Glutamatergic neuron (in vitro differentiated cells): ENCODE data around the gene EYS. TPM values are rescaled to one million over a fixed set of nuclear protein-coding genes. Genes with fewer than 3 reads are reported as not detected.

Experiments
- DNase-seq: peaks from one replicate; pipeline ENCODE4 v3.0.0; 2022
- H3K27ac Mint-ChIP-seq: one replicate; pipeline ENCODE4 v1.8.0; 2020; ENCODE audit warnings: mild to moderate bottlenecking, mixed read lengths, inconsistent platforms; ENCODE audit not compliant: unreplicated experiment
- H3K27me3 Mint-ChIP-seq: one replicate; pipeline ENCODE4 v1.8.0; 2020; ENCODE audit warnings: mild to moderate bottlenecking, moderate library complexity, mixed read lengths, inconsistent platforms; ENCODE audit not compliant: unreplicated experiment
- H3K36me3 Mint-ChIP-seq: one replicate; pipeline ENCODE4 v1.8.0; 2020; ENCODE audit warnings: mild to moderate bottlenecking, mixed read lengths, inconsistent platforms; ENCODE audit not compliant: unreplicated experiment
- H3K4me1 Mint-ChIP-seq: one replicate; pipeline ENCODE4 v1.8.0; 2020; ENCODE audit warnings: mild to moderate bottlenecking, low read depth, mixed read lengths, inconsistent platforms; ENCODE audit not compliant: unreplicated experiment
- H3K4me3 Mint-ChIP-seq: one replicate; pipeline ENCODE4 v1.8.0; 2020; ENCODE audit warnings: mild to moderate bottlenecking, mixed read lengths, inconsistent platforms; ENCODE audit not compliant: unreplicated experiment
- H3K9me3 Mint-ChIP-seq: one replicate; pipeline ENCODE4 v1.8.0; 2020; ENCODE audit warnings: mild to moderate bottlenecking, moderate library complexity, mixed read lengths, inconsistent platforms; ENCODE audit not compliant: unreplicated experiment
- total RNA-seq: library from RNA; stranded (reverse); fragmentation: NEBNext Ultra II Directional; extraction: Animal tissue kit (Norgen Biotek cat#: 25700); gene quantifications from one replicate; pipeline ENCODE4 v1.2.1, GENCODE V29; 2021; ENCODE audit not compliant: unreplicated experiment
- TF ChIP-seq, protein P1 (sequence below): fragments of 200-600 bp; sonication (generic); IDR thresholded peaks from one replicate; pipeline ENCODE4 v1.5.0; 2021; ENCODE audit not compliant: partially characterized antibody, unreplicated experiment

EYS gene
- total RNA-seq, 1 donor from 2014 or later = 13.2 TPM

DNA sequence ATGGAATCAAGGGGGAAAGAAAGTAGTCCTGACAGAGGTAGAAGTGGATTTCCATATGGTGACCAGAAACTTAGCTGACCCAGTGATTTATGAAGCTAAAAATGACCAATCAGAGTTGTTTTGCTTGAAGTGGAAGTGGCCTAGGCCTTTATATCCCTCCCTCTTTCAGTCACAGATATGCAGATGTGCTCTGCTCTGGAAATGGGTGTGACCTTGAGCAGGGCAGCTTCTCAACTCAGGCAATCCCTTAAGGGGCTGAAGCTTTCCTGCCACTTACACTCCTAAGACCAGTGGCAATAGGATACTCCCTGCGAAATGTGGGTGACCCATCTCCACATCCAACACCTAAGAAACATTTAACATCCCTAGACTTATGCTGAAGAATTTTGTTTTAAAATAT, 256.6 kb downstream of the EYS start:
- no peak overlapping the region for H3K4me3 Mint-ChIP-seq
- no peak for DNase-seq
- no peaks in the 10 kb centered on the region for H3K9me3 Mint-ChIP-seq
- H3K4me1 Mint-ChIP-seq = peaks cover 13% of the 10 kb centered on the region
- TF ChIP-seq, protein P1, sequence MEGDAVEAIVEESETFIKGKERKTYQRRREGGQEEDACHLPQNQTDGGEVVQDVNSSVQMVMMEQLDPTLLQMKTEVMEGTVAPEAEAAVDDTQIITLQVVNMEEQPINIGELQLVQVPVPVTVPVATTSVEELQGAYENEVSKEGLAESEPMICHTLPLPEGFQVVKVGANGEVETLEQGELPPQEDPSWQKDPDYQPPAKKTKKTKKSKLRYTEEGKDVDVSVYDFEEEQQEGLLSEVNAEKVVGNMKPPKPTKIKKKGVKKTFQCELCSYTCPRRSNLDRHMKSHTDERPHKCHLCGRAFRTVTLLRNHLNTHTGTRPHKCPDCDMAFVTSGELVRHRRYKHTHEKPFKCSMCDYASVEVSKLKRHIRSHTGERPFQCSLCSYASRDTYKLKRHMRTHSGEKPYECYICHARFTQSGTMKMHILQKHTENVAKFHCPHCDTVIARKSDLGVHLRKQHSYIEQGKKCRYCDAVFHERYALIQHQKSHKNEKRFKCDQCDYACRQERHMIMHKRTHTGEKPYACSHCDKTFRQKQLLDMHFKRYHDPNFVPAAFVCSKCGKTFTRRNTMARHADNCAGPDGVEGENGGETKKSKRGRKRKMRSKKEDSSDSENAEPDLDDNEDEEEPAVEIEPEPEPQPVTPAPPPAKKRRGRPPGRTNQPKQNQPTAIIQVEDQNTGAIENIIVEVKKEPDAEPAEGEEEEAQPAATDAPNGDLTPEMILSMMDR = no peak
- no peaks in the 10 kb centered on the region for H3K36me3 Mint-ChIP-seq
- no peaks in the 10 kb centered on the region for H3K27me3 Mint-ChIP-seq
- no peak overlapping the region for H3K27ac Mint-ChIP-seq

DNA sequence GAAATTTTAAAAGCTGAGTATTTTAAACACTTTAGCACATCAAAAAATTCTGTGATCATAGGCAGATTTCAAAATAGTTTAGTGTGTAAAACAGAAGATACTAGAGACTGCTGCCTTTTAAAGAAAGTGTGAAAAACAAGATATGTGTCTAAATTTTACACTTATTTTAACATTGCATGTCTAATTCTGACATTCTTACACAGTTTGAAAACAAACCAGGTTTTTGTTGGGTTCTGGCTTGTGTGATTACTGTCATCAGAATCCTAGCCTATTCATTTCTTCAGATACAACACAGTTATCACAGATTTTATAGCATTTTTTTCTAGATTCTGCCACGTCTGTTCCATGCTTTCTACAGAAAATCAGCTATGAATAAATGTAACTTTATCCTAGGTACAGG, 257.1 kb downstream of the EYS start:
- Mint-ChIP-seq H3K36me3 (no peaks in the 10 kb centered on the region), H3K9me3 (no peaks in the 10 kb centered on the region), H3K4me1 (peaks cover 13% of the 10 kb centered on the region), H3K27ac (no peak overlapping the region), H3K27me3 (no peaks in the 10 kb centered on the region), H3K4me3 (no peak overlapping the region)
- no peak for DNase-seq
- TF ChIP-seq, protein P1 = no peak

DNA sequence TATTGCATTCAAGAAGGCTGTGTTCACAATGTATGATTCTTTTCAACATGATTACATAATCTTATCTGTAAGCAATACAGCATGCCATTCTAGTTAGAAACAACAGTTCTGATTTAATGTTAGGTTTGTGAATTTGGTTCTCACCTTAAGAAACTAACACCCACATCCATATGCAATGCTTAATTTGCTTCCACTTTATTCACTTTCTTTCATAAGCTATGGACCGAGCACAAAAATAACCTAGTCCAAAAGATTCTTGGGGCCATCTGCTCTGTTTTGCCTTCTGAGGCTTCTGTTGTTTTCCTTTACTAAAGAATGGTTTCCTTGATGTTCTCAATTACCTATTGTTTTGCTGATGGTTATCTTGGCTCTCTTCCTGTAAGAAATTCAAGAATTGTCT, 258.2 kb downstream of the EYS start:
- H3K27ac Mint-ChIP-seq = peak overlapping the region; percentile 11
- no peaks in the 10 kb centered on the region for H3K27me3 Mint-ChIP-seq
- peaks cover 13% of the 10 kb centered on the region for H3K4me1 Mint-ChIP-seq
- TF ChIP-seq, protein P1 = no peak
- no peaks in the 10 kb centered on the region for H3K9me3 Mint-ChIP-seq
- H3K4me3 Mint-ChIP-seq = no peak overlapping the region
- DNase-seq = no peak
- no peaks in the 10 kb centered on the region for H3K36me3 Mint-ChIP-seq

DNA sequence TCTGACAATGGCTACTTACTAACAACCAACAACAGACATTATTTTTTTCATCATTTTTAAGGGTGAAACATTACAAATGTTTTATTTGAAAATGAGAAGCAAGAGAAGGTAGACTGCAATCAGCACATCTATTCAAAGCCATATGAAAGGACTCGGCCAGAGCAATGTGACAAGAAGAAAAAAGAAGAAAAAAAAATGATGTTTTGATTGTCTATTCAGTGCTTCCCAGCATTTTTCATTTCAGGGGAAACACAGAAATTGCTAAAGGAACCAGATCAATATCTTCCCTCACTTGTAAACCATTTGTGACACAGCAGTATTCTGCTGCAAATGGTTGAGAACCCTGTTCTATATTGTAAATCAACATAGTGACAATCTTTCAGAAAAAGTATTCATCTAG, 270.7 kb downstream of the EYS start:
- H3K4me3 Mint-ChIP-seq = no peak overlapping the region
- H3K27ac Mint-ChIP-seq = no peak overlapping the region
- no peak for DNase-seq
- H3K36me3 Mint-ChIP-seq = no peaks in the 10 kb centered on the region
- H3K9me3 Mint-ChIP-seq = no peaks in the 10 kb centered on the region
- no peaks in the 10 kb centered on the region for H3K27me3 Mint-ChIP-seq
- H3K4me1 Mint-ChIP-seq = peaks cover 2% of the 10 kb centered on the region
- TF ChIP-seq, protein P1 = no peak

DNA sequence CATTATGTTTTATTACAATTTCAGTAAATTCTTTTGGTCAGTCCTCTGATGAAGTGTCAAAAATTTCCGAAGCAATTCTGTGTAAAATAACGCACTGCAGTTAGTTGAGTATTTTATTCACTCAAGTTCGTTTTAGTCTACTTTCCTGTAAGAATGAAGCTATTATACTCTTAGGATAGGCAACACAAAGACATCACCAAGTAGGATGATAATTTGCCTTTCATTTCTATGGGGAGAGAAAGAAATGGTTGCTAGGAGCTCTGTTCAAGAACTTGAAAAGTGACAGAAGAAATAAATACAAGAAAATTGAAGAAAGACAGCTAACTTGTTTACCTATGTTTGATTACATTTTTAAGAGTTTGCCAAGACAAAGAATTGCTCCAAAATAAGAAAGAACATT, 290.4 kb downstream of the EYS start:
- no peaks in the 10 kb centered on the region for H3K36me3 Mint-ChIP-seq
- H3K4me3 Mint-ChIP-seq = no peak overlapping the region

More for the DNA sequence above, 290.4 kb downstream of the EYS start:
- H3K27me3 Mint-ChIP-seq = no peaks in the 10 kb centered on the region
- DNase-seq = no peak
- no peaks in the 10 kb centered on the region for H3K4me1 Mint-ChIP-seq
- H3K9me3 Mint-ChIP-seq = no peaks in the 10 kb centered on the region
- H3K27ac Mint-ChIP-seq = no peak overlapping the region
- TF ChIP-seq, protein P1 = no peak
